PC-9 (cell line): Measurements from ENCODE around the gene ZNF385B. TPM values are rescaled to one million over a fixed set of nuclear protein-coding genes. Genes with fewer than 3 reads are reported as not detected.

ENCODE experiments used
- BruUV-seq: library from RNA; stranded (reverse); fragments of 400-500 nt; replicated peaks from 2 replicates; lab custom pipeline; 2021; lab: Mats Ljungman, UMichigan
- CTCF ChIA-PET: fragments of 300-600 bp; sonication (Branson Sonifier 250); formaldehyde crosslinking; loops from one replicate; lab custom pipeline; 2022; ENCODE audit warnings: antibody characterized with exemption; lab: Charles Lee
- POLR2A ChIA-PET: fragments of 300-600 bp; sonication (Branson Sonifier 250); formaldehyde crosslinking; loops from one replicate; lab custom pipeline; 2022; ENCODE audit warnings: antibody characterized with exemption; ENCODE audit not compliant: unreplicated experiment; lab: Charles Lee
- DNase-seq, 2 experiments: peaks; one replicate each; pipeline versions ENCODE4 v3.0.0 to v3.0.0-alpha.2; 2015 to 2022; ENCODE audit warnings: mixed read lengths in 1 of 2
- H2AFZ ChIP-seq: fragments of 200-600 bp; sonication (generic); 2 replicates; pipeline ENCODE4 v1.8.1; 2017; ENCODE audit warnings: antibody characterized with exemption
- H3F3A ChIP-seq: fragments of 200-600 bp; sonication (generic); 2 replicates; pipeline ENCODE4 v1.8.1; 2017; ENCODE audit warnings: antibody characterized with exemption, mild to moderate bottlenecking, low read depth; ENCODE audit not compliant: insufficient read depth
- H3K27ac ChIP-seq: fragments of 200-600 bp; sonication (generic); 2 replicates; pipeline ENCODE4 v1.6.1; 2016; ENCODE audit warnings: mixed run types
- H3K27me3 ChIP-seq: fragments of 200-600 bp; sonication (generic); 2 replicates; pipeline ENCODE4 v1.6.1; 2016; ENCODE audit warnings: low read depth, mixed run types; ENCODE audit not compliant: insufficient read depth
- H3K36me3 ChIP-seq: fragments of 200-600 bp; sonication (generic); 2 replicates; pipeline ENCODE4 v1.6.1; 2016; ENCODE audit warnings: low read depth, mixed run types
- H3K4me1 ChIP-seq: fragments of 200-600 bp; sonication (generic); replicated peaks from 2 replicates; pipeline ENCODE4 v1.6.1; 2016; ENCODE audit warnings: mixed run types; ENCODE audit not compliant: insufficient read depth
- H3K4me2 ChIP-seq: fragments of 200-600 bp; sonication (generic); 2 replicates; pipeline ENCODE4 v1.6.1; 2017; ENCODE audit warnings: mixed run types
- H3K4me3 ChIP-seq: fragments of 200-600 bp; sonication (generic); 2 replicates; pipeline ENCODE4 v1.6.1; 2016; ENCODE audit warnings: mixed run types
- H3K79me2 ChIP-seq: fragments of 200-600 bp; sonication (generic); 2 replicates; pipeline ENCODE4 v1.6.1; 2017; ENCODE audit warnings: low read depth, mixed run types
- H3K9me2 ChIP-seq: fragments of 200-600 bp; sonication (generic); 2 replicates; pipeline ENCODE4 v1.8.1; 2017; ENCODE audit warnings: mild to moderate bottlenecking; ENCODE audit not compliant: insufficient read depth
- H3K9me3 ChIP-seq: fragments of 200-600 bp; sonication (generic); 2 replicates; pipeline ENCODE4 v1.8.1; 2016; ENCODE audit warnings: low read depth; ENCODE audit not compliant: insufficient read depth
- H4K20me1 ChIP-seq: fragments of 200-600 bp; sonication (generic); 2 replicates; pipeline ENCODE4 v1.8.1; 2017; ENCODE audit not compliant: insufficient read depth
- EZH2 ChIP-seq: fragments of 200-600 bp; sonication (generic); IDR thresholded peaks from 2 replicates; pipeline ENCODE4 v1.8.0; 2017; ENCODE audit warnings: antibody characterized with exemption, low read depth
- intact Hi-C: fragments of 100-400 bp; cut with micrococcal nuclease; formaldehyde crosslinking; loops from one replicate; pipeline ENCODE4 v1.10.0; 2022; ENCODE audit not compliant: unreplicated experiment
- total RNA-seq: library from RNA; stranded (reverse); gene quantifications from 2 replicates; pipeline ENCODE4 v1.2.3, GENCODE V29; 2021
- TF ChIP-seq, protein P1 (sequence below): fragments of 200-600 bp; sonication (generic); conservative IDR thresholded peaks from 2 replicates; pipeline ENCODE4 v1.6.1; 2017; ENCODE audit warnings: mixed run types, antibody characterized with exemption, mild to moderate bottlenecking, moderate library complexity

The ZNF385B gene
- total RNA-seq, 1 experiment from 2014 or later: 4.1 TPM

DNA sequence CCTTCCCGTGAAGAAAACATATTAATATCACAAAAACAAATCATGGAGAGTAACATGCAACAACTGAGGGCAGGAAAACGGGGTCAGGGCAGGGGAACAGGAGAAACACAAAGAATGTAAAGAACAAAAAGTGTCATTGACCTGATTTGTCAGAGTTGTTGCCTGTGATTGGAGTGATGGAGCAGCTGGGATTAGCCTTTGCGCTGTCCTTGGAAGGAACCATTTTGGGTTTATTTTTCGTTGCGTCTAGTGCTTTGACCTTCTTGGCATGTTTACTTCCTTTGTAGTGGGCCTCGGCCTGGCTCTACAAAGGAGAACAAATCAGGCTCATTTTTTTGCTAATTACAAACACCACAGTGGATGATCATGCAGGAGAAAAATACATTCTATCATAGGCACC is 378.3 kb downstream of the ZNF385B start:
- BruUV-seq: no TSS peak
- peaks cover 3% of the 10 kb centered on the region; the same call in 1 of the 2 replicates for H3K9me2 ChIP-seq
- no peaks in the 10 kb centered on the region for H3K36me3 ChIP-seq
- H3K79me2 ChIP-seq: no peaks in the 10 kb centered on the region
- no peaks in the 10 kb centered on the region for H3K4me1 ChIP-seq
- H3K9me3 ChIP-seq: 0 out of 2 replicates have a peak, but pooled peaks cover 4% of the 10 kb centered on the region
- no peaks in the 10 kb centered on the region for H4K20me1 ChIP-seq
- no peaks in the 10 kb centered on the region for H3F3A ChIP-seq
- no peak for TF ChIP-seq EZH2
- TF ChIP-seq, protein P1, sequence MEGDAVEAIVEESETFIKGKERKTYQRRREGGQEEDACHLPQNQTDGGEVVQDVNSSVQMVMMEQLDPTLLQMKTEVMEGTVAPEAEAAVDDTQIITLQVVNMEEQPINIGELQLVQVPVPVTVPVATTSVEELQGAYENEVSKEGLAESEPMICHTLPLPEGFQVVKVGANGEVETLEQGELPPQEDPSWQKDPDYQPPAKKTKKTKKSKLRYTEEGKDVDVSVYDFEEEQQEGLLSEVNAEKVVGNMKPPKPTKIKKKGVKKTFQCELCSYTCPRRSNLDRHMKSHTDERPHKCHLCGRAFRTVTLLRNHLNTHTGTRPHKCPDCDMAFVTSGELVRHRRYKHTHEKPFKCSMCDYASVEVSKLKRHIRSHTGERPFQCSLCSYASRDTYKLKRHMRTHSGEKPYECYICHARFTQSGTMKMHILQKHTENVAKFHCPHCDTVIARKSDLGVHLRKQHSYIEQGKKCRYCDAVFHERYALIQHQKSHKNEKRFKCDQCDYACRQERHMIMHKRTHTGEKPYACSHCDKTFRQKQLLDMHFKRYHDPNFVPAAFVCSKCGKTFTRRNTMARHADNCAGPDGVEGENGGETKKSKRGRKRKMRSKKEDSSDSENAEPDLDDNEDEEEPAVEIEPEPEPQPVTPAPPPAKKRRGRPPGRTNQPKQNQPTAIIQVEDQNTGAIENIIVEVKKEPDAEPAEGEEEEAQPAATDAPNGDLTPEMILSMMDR: no peak
- no peak overlapping the region for H3K27ac ChIP-seq
- intact Hi-C loops: no loop called here
- H2AFZ ChIP-seq: 0 out of 2 replicates have a peak overlapping the region, but pooled peaks have one; percentile 4
- no peak for DNase-seq
- no peak overlapping the region for H3K4me2 ChIP-seq
- H3K27me3 ChIP-seq: no peaks in the 10 kb centered on the region
- ChIA-PET POLR2A (no interaction called here), CTCF (no interaction called here)
- no peak overlapping the region for H3K4me3 ChIP-seq

DNA sequence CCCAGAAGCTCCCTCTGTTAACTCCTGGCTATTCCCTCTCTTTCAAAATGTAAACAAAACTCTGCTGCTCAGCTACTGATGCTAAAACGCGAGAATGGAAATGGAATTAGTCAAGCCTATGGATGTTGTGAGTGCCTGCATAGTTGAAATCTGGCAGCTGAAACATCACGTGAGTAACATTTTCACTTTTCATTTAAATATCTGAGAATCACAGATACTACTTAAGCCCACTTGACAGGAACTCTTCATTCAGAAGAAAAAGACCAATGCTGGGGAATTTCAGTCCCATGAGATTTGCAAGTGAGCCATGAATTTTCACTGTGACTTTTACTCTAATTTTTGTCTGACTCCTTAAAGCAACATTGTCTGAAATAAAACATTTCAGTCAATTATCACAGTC is 381.5 kb downstream of the ZNF385B start:
- H3K4me2 ChIP-seq: no peak overlapping the region
- intact Hi-C loops: no loop called here
- ChIA-PET CTCF (interaction anchor here (0.7 kb wide), 1 partner anchor 226 kb away, joined by 3 read pairs; no protein-coding TSS in a partner anchor), POLR2A (no interaction called here)
- DNase-seq: no peak
- H3K27me3 ChIP-seq: no peaks in the 10 kb centered on the region
- no peak overlapping the region for H3K4me3 ChIP-seq
- no peak overlapping the region for H3K27ac ChIP-seq
- no peaks in the 10 kb centered on the region for H3F3A ChIP-seq
- BruUV-seq: no TSS peak
- H3K79me2 ChIP-seq: no peaks in the 10 kb centered on the region
- H3K36me3 ChIP-seq: no peaks in the 10 kb centered on the region
- TF ChIP-seq, protein P1: no peak
- TF ChIP-seq EZH2: no peak
- H4K20me1 ChIP-seq: no peaks in the 10 kb centered on the region
- H3K9me2 ChIP-seq: peaks cover 3% of the 10 kb centered on the region; the same call in 1 of the 2 replicates
- H2AFZ ChIP-seq: no peak overlapping the region
- no peaks in the 10 kb centered on the region for H3K4me1 ChIP-seq
- H3K9me3 ChIP-seq: 0 out of 2 replicates have a peak, but pooled peaks cover 4% of the 10 kb centered on the region

DNA sequence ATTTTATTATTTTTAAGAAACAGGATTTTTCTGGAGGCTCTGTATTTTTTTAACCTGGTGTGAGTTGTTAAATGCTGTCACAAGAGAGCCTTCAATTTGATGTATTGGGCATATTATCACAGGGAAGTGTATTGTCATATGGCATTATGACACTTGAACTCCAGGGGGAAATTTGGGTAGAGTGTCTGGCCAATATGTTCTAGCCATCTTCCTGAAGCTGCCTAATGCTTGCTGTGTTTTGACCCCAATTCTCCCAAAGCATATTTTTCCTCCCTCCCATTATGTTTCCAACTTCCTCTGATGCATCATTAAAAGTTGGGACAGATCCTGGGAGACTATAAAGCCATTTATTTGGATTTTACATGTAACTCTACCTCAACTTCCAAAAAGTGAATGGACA is 382.6 kb downstream of the ZNF385B start:
- BruUV-seq: no TSS peak
- ChIA-PET CTCF (no interaction called here), POLR2A (interaction anchor here (0.6 kb wide), 1 partner anchor 34 kb away, joined by 3 read pairs; no protein-coding TSS in a partner anchor)

More for the DNA sequence above, 382.6 kb downstream of the ZNF385B start:
- H3F3A ChIP-seq: no peaks in the 10 kb centered on the region
- no peaks in the 10 kb centered on the region for H3K27me3 ChIP-seq
- no peaks in the 10 kb centered on the region for H3K36me3 ChIP-seq
- no peaks in the 10 kb centered on the region for H3K79me2 ChIP-seq
- H3K4me3 ChIP-seq: no peak overlapping the region
- intact Hi-C loops: no loop called here
- no peaks in the 10 kb centered on the region for H3K4me1 ChIP-seq
- H3K4me2 ChIP-seq: no peak overlapping the region
- no peak overlapping the region for H3K27ac ChIP-seq
- TF ChIP-seq, protein P1: no peak
- TF ChIP-seq EZH2: no peak
- peaks cover 3% of the 10 kb centered on the region; the same call in 1 of the 2 replicates for H3K9me2 ChIP-seq
- no peak overlapping the region for H2AFZ ChIP-seq
- 0 out of 2 replicates have a peak, but pooled peaks cover 4% of the 10 kb centered on the region for H3K9me3 ChIP-seq
- no peak for DNase-seq
- no peaks in the 10 kb centered on the region for H4K20me1 ChIP-seq
